ENCODE measurements around the gene SORD.

DNA sequence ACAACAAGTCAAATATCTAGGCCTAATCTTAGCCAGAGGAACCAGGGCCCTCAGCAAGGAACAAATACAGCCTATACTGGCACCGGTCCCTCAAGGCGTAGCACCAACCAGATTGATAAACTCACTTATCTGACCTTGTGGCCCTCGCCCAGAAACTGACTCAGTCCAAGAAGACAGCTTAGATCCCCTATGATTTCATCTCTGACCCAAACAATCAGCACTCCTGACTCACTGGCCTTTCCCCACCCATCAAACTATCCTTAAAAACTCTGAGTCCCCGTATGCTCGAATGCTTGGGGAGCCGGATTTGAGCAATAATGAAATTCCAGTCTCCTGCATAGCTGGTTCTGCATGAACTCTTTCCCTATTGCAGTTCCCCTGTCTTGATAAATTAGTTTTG lies 1.6 kb upstream of the SORD start:
- TF ChIP-seq POLR2AphosphoS5 (IDR thresholded peaks at IDR 0.05; ENCODE audit: low read depth, low read length) = no peak
- no peak for TF ChIP-seq POLR2A (IDR thresholded peaks at IDR 0.05; ENCODE audit: low read depth, low read length)
- TF ChIP-seq TAF1 (IDR thresholded peaks at IDR 0.05; ENCODE audit: borderline replicate concordance, low read depth, low read length) = no peak

All from GM12892 (cell line).